Lower leg skin (tissue), 4 donors: ENCODE data around the gene DCN. TPM values are rescaled to one million over a fixed set of nuclear protein-coding genes. Genes with fewer than 3 reads are reported as not detected.

Experiments
- DNase-seq, 2 donors: peaks; one replicate each; pipeline ENCODE4 v3.0.0-alpha.2; 2019; ENCODE audit warnings: low spot score in 2 of 2
- H3K4me3 ChIP-seq: fragments of 200-600 bp; sonication (generic); 2 replicates; pipeline ENCODE4 v1.5.1; 2017; ENCODE audit warnings: mild to moderate bottlenecking, low read depth; ENCODE audit not compliant: poor library complexity, severe bottlenecking
- CTCF ChIP-seq, 3 donors: fragments of 450-650 bp; IDR thresholded peaks; one replicate each; pipeline ENCODE4 v1.5.1; 2016; ENCODE audit warnings: antibody characterized with exemption in 3 of 3, mild to moderate bottlenecking in 3 of 3, moderate library complexity in 2 of 3
- POLR2A ChIP-seq, 2 donors: fragments of 450-650 bp; IDR thresholded peaks; one replicate each; pipeline ENCODE4 v1.6.1; 2016 to 2017; ENCODE audit warnings: antibody characterized with exemption in 2 of 2, mild to moderate bottlenecking in 1 of 2, moderate library complexity in 1 of 2
- WGBS, 2 donors: methylation state at CpG; one replicate each; pipeline ENCODE4 v1.1.5; 2018; 5-methylcytosine and 5-hydroxymethylcytosine counted together
- intact Hi-C: fragments of 100-400 bp; cut with DNase I; formaldehyde crosslinking; loops from one replicate; pipeline ENCODE4 v1.15.0; 2023; ENCODE audit warnings: low total_unique reads
- total RNA-seq, 4 donors: library from RNA; depleted of rRNA; stranded (reverse); fragments of >200 nt; gene quantifications; one replicate each; pipeline ENCODE4 v1.1.0, GENCODE V29; 2016

DCN gene
- total RNA-seq, 4 donors from 2014 or later = 497 to 1,618 (median 522) TPM

- intact Hi-C loops = no loop called here
- WGBS, 2 donors = 90 to 93% methylated on average over 1 of the region's 1 CpG
- DNase-seq = no peak
- no peak for TF ChIP-seq POLR2A (IDR thresholded peaks at IDR 0.05)
- no peak for TF ChIP-seq CTCF (IDR thresholded peaks at IDR 0.05)
- H3K4me3 ChIP-seq = no peak overlapping the region
Observed at GRCh38 chr12:91202390-91202789, 19.8 kb upstream of the DCN start.

- no peak for TF ChIP-seq CTCF (IDR thresholded peaks at IDR 0.05)
- TF ChIP-seq POLR2A (IDR thresholded peaks at IDR 0.05) = no peak
- 93 to 97% methylated on average over 1 of the region's 1 CpG for WGBS, 2 donors
- DNase-seq = no peak
- H3K4me3 ChIP-seq = no peak overlapping the region
- intact Hi-C loops = no loop called here
Observed at GRCh38 chr12:91196436-91196835, 13.8 kb upstream of the DCN start.

- no peak overlapping the region for H3K4me3 ChIP-seq
- WGBS, 2 donors = 48 to 50% methylated on average over 2 of the region's 2 CpGs
- no peak for DNase-seq
- no peak for TF ChIP-seq POLR2A (IDR thresholded peaks at IDR 0.05)
- no peak for TF ChIP-seq CTCF (IDR thresholded peaks at IDR 0.05)
- intact Hi-C loops = no loop called here
Observed at GRCh38 chr12:91194500-91194899, 11.9 kb upstream of the DCN start.

- WGBS, 2 donors = 48 to 52% methylated on average over 2 of the region's 2 CpGs
- DNase-seq = no peak
- H3K4me3 ChIP-seq = no peak overlapping the region
- TF ChIP-seq CTCF (IDR thresholded peaks at IDR 0.05) (no peak), POLR2A (IDR thresholded peaks at IDR 0.05) (no peak)
- intact Hi-C loops = no loop called here
Observed at GRCh38 chr12:91191513-91192111, 9.0 kb upstream of the DCN start.

- WGBS, 2 donors = 28 to 35% methylated on average over 3 of the region's 3 CpGs
- TF ChIP-seq POLR2A (IDR thresholded peaks at IDR 0.05) (no peak), CTCF (IDR thresholded peaks at IDR 0.05) (no peak)
- no peak overlapping the region for H3K4me3 ChIP-seq
- intact Hi-C loops = no loop called here
- no peak for DNase-seq
Observed at GRCh38 chr12:91189516-91189915, 6.9 kb upstream of the DCN start.

GRCh38 chr12:91188778-91189177 is 6.2 kb upstream of the DCN start:
- no peak for TF ChIP-seq CTCF (IDR thresholded peaks at IDR 0.05)
- TF ChIP-seq POLR2A (IDR thresholded peaks at IDR 0.05) = no peak
- intact Hi-C loops = no loop called here
- no peak overlapping the region for H3K4me3 ChIP-seq
- DNase-seq = no peak
